K562 (cell line): Measurements from ENCODE around the gene SPATA2L. TPM values are rescaled to one million over a fixed set of nuclear protein-coding genes. Genes with fewer than 3 reads are reported as not detected.

Experiments
- ARHGAP35 ChIP-seq: fragments of 450-650 bp; IDR thresholded peaks from 2 replicates; pipeline ENCODE4 v1.6.1; 2018; ENCODE audit not compliant: partially characterized antibody
- MAZ ChIP-seq, 2 experiments: fragments of 450-650 bp in 1 of 2; sonication (generic) in 1 of 2; formaldehyde crosslinking; IDR thresholded peaks in 1 of 2; conservative IDR thresholded peaks in 1 of 2; 2 replicates each; pipeline versions ENCODE4 v1.4.0 to v1.5.0; 2020; ENCODE audit warnings: mild to moderate bottlenecking in 1 of 2, missing genetic modification reagents in 1 of 2
- MYC ChIP-seq, 2 experiments: fragments of 250-450 bp in 1 of 2; sonication (Bioruptor Pico) in 1 of 2; IDR thresholded peaks; 2 replicates each; pipeline versions ENCODE4 v1.5.1 to v1.6.1; 2012 to 2021; ENCODE audit warnings: low read depth in 2 of 2, borderline replicate concordance in 1 of 2, improper control_type of control experiment in 1 of 2, low read length in 1 of 2, mild to moderate bottlenecking in 1 of 2, moderate library complexity in 1 of 2
- NONO ChIP-seq, 2 experiments: fragments of 200-400 bp in 1 of 2; fragments of 450-650 bp in 1 of 2; formaldehyde crosslinking in 1 of 2; IDR thresholded peaks; 2 replicates each; pipeline ENCODE4 v1.6.1; 2017; ENCODE audit warnings: low read depth in 2 of 2, mild to moderate bottlenecking in 2 of 2, moderate library complexity in 2 of 2, low read length in 1 of 2
- SP1 ChIP-seq: sonication (generic); formaldehyde crosslinking; IDR thresholded peaks from 2 replicates; pipeline ENCODE4 v1.8.1; 2022; ENCODE audit warnings: mild to moderate bottlenecking, missing genetic modification reagents
- SUPT5H ChIP-seq: fragments of 450-650 bp; IDR thresholded peaks from 2 replicates; pipeline ENCODE4 v1.6.1; 2016
- XRCC3 ChIP-seq: fragments of 450-650 bp; IDR thresholded peaks from 2 replicates; pipeline ENCODE4 v1.6.1; 2017; ENCODE audit warnings: mild to moderate bottlenecking, moderate library complexity
- polyA plus RNA-seq, 8 experiments: library from polyadenylated mRNA; depleted of rRNA in 4 of 8; stranded (reverse) in 5 of 8; unstranded in 3 of 8; fragments of >200 nt; fragmentation: Nextera tagmentation in 2 of 8; fragmentation: Illumina TruSeq in 1 of 8; extraction: Ambion mirVana in 2 of 8; extraction: Trizol in 1 of 8; gene quantifications; 2 replicates each; pipeline versions ENCODE4 v1.2.1 to v1.2.3, GENCODE V29; 2011 to 2014; ENCODE audit warnings: inconsistent platforms in 1 of 8, missing spikeins in 1 of 8
- total RNA-seq, 7 experiments: library from RNA; depleted of rRNA in 6 of 7; stranded (reverse); fragments of >200 nt in 6 of 7; fragmentation: Illumina TruSeq in 2 of 7; extraction: Trizol in 2 of 7; gene quantifications; 2 replicates each; pipeline versions ENCODE4 v1.2.1 to v1.2.3, GENCODE V29; 2011 to 2021; ENCODE audit warnings: low replicate concordance in 1 of 7
- TF ChIP-seq, protein P1 (sequence below): sonication (generic); formaldehyde crosslinking; IDR thresholded peaks from 2 replicates; pipeline ENCODE4 v1.8.0; 2022; ENCODE audit warnings: mild to moderate bottlenecking, missing genetic modification reagents, borderline replicate concordance
- TF ChIP-seq, protein P2 (sequence below): sonication (generic); formaldehyde crosslinking; IDR thresholded peaks from 2 replicates; pipeline ENCODE4 v1.8.0; 2022; ENCODE audit warnings: mild to moderate bottlenecking, missing genetic modification reagents
- TF ChIP-seq, protein P3 (sequence below), 3 experiments: IDR thresholded peaks in 2 of 3; conservative IDR thresholded peaks in 1 of 3; 2 replicates each; pipeline ENCODE4 v1.5.1; 2011 to 2012; ENCODE audit warnings: low read length in 3 of 3, mild to moderate bottlenecking in 3 of 3, control low read depth in 2 of 3, improper control_type of control experiment in 1 of 3, inconsistent platforms in 1 of 3, low read depth in 1 of 3, mixed read lengths in 1 of 3, moderate library complexity in 1 of 3; ENCODE audit not compliant: insufficient read depth in 2 of 3
- TF ChIP-seq, protein P4 (sequence below): fragments of 250-450 bp; sonication (Bioruptor Pico); IDR thresholded peaks from 2 replicates; pipeline ENCODE4 v1.5.0; 2021
- TF ChIP-seq, protein P5 (sequence below), 3 experiments: fragments of 200-800 bp in 1 of 3; fragments of 250-450 bp in 1 of 3; fragments of 450-650 bp in 1 of 3; sonication (Bioruptor Pico) in 1 of 3; sonication (Bioruptor generic) in 1 of 3; formaldehyde crosslinking in 1 of 3; IDR thresholded peaks; 2 replicates each; pipeline versions ENCODE4 v1.6.1 to v1.8.0; 2016 to 2022; ENCODE audit warnings: mild to moderate bottlenecking in 2 of 3, missing genetic modification characterization in 2 of 3, missing compliant biosample characterization in 1 of 3, moderate library complexity in 1 of 3
- TF ChIP-seq, protein P6 (sequence below), 3 experiments: fragments of 200-800 bp in 1 of 3; sonication (Bioruptor generic) in 1 of 3; sonication (generic) in 1 of 3; formaldehyde crosslinking in 1 of 3; IDR thresholded peaks; 2 replicates each; pipeline versions ENCODE4 v1.6.1 to v1.8.0; 2016 to 2022; ENCODE audit warnings: mild to moderate bottlenecking in 2 of 3, missing compliant biosample characterization in 2 of 3, missing genetic modification characterization in 2 of 3, missing genetic modification reagents in 1 of 3

Gene SPATA2L
- total and polyA plus RNA-seq, 9 of the 15 experiments (the other 6 are each of a cell fraction or from before 2014, with no cell fraction given) = 0.13 to 19.2 (median 4.8) TPM; not detected in 1

DNA sequence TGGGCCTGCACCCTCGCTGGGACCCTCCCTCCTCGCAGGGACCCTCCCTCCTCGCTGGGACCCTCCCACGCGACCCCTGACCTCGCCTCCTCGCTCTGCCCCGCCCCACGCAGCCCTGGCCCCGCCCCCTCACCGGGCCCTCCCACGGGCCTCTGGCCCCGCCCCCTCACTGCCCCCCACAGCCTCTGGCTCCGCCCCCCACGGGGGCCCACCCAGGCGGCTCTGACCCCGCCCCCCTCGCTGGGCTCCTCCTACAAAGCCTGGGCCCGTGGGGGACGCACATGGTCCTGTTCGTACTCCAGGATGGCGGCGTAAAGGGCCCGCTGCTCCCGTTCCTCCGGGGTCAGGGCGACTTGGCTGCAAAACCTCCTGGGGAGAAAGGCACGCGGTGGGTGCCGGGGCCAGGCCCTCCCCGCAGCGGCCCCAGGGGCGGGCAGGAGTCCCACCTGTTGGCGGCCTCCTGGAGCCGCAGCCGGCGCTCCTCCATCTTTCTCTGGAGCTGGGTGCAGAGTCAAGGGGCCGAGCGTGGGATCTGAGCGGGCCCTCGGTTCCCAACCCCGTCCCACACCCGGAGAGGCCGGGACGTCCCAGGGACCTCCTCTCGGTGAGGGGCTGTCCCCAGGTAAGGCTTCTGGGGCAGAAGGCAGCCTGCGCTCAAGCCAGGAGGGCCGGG, 10.2 kb upstream of the SPATA2L start (continued):
- TF ChIP-seq, protein P1, sequence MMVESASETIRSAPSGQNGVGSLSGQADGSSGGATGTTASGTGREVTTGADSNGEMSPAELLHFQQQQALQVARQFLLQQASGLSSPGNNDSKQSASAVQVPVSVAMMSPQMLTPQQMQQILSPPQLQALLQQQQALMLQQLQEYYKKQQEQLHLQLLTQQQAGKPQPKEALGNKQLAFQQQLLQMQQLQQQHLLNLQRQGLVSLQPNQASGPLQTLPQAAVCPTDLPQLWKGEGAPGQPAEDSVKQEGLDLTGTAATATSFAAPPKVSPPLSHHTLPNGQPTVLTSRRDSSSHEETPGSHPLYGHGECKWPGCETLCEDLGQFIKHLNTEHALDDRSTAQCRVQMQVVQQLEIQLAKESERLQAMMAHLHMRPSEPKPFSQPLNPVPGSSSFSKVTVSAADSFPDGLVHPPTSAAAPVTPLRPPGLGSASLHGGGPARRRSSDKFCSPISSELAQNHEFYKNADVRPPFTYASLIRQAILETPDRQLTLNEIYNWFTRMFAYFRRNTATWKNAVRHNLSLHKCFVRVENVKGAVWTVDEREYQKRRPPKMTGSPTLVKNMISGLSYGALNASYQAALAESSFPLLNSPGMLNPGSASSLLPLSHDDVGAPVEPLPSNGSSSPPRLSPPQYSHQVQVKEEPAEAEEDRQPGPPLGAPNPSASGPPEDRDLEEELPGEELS = 0 out of 2 replicates have a peak, but pooled peaks have one; percentile 40
- TF ChIP-seq, protein P2, sequence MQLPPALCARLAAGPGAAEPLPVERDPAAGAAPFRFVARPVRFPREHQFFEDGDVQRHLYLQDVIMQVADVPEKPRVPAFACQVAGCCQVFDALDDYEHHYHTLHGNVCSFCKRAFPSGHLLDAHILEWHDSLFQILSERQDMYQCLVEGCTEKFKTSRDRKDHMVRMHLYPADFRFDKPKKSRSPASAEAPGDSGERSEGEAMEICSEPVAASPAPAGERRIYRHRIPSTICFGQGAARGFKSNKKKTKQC (CRISPR knock-in tag) = peak; percentile 75; the same call in 1 of the 2 replicates
- TF ChIP-seq SUPT5H (peak; percentile 90), ARHGAP35 (no peak), NONO (IDR thresholded peaks at IDR 0.05; ENCODE audit: low read depth in 2 of 2, low read length in 1 of 2) (no peak), XRCC3 (no peak), MYC (IDR thresholded peaks at IDR 0.05; ENCODE audit: low read depth, low read length) (peak; percentile 95), MYC (CRISPR knock-in tag; IDR thresholded peaks at IDR 0.05; ENCODE audit: borderline replicate concordance, low read depth) (peak; percentile 94), MAZ (CRISPR knock-in tag; conservative IDR thresholded peaks at IDR 0.05 in 1 of 2, IDR thresholded peaks at IDR 0.05 in 1 of 2) (peak; percentile 48 to 60; a peak in 3 of 4 replicates), SP1 (peak; percentile 82)
- TF ChIP-seq, protein P3, sequence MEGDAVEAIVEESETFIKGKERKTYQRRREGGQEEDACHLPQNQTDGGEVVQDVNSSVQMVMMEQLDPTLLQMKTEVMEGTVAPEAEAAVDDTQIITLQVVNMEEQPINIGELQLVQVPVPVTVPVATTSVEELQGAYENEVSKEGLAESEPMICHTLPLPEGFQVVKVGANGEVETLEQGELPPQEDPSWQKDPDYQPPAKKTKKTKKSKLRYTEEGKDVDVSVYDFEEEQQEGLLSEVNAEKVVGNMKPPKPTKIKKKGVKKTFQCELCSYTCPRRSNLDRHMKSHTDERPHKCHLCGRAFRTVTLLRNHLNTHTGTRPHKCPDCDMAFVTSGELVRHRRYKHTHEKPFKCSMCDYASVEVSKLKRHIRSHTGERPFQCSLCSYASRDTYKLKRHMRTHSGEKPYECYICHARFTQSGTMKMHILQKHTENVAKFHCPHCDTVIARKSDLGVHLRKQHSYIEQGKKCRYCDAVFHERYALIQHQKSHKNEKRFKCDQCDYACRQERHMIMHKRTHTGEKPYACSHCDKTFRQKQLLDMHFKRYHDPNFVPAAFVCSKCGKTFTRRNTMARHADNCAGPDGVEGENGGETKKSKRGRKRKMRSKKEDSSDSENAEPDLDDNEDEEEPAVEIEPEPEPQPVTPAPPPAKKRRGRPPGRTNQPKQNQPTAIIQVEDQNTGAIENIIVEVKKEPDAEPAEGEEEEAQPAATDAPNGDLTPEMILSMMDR (IDR thresholded peaks at IDR 0.05 in 2 of 3, conservative IDR thresholded peaks at IDR 0.05 in 1 of 3; ENCODE audit: insufficient read depth in 2 of 3, low read depth in 1 of 3, low read length in 3 of 3) = no peak
- TF ChIP-seq, protein P4, sequence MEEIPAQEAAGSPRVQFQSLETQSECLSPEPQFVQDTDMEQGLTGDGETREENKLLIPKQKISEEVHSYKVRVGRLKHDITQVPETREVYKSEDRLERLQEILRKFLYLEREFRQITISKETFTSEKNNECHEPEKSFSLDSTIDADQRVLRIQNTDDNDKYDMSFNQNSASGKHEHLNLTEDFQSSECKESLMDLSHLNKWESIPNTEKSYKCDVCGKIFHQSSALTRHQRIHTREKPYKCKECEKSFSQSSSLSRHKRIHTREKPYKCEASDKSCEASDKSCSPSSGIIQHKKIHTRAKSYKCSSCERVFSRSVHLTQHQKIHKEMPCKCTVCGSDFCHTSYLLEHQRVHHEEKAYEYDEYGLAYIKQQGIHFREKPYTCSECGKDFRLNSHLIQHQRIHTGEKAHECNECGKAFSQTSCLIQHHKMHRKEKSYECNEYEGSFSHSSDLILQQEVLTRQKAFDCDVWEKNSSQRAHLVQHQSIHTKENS (CRISPR knock-in tag) = no peak
- TF ChIP-seq, protein P5, sequence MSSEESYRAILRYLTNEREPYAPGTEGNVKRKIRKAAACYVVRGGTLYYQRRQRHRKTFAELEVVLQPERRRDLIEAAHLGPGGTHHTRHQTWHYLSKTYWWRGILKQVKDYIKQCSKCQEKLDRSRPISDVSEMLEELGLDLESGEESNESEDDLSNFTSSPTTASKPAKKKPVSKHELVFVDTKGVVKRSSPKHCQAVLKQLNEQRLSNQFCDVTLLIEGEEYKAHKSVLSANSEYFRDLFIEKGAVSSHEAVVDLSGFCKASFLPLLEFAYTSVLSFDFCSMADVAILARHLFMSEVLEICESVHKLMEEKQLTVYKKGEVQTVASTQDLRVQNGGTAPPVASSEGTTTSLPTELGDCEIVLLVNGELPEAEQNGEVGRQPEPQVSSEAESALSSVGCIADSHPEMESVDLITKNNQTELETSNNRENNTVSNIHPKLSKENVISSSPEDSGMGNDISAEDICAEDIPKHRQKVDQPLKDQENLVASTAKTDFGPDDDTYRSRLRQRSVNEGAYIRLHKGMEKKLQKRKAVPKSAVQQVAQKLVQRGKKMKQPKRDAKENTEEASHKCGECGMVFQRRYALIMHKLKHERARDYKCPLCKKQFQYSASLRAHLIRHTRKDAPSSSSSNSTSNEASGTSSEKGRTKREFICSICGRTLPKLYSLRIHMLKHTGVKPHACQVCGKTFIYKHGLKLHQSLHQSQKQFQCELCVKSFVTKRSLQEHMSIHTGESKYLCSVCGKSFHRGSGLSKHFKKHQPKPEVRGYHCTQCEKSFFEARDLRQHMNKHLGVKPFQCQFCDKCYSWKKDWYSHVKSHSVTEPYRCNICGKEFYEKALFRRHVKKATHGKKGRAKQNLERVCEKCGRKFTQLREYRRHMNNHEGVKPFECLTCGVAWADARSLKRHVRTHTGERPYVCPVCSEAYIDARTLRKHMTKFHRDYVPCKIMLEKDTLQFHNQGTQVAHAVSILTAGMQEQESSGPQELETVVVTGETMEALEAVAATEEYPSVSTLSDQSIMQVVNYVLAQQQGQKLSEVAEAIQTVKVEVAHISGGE (CRISPR knock-in tag; IDR thresholded peaks at IDR 0.05) = peak in 1 of 3 experiments; percentile 58; a peak in 2 of 6 replicates
- TF ChIP-seq, protein P6, sequence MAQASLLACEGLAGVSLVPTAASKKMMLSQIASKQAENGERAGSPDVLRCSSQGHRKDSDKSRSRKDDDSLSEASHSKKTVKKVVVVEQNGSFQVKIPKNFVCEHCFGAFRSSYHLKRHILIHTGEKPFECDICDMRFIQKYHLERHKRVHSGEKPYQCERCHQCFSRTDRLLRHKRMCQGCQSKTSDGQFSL (CRISPR knock-in tag; IDR thresholded peaks at IDR 0.05) = peak; percentile 39; the same call in 1 of the 2 replicates
- TF ChIP-seq, protein P6 (tag; IDR thresholded peaks at IDR 0.05) = peak in 1 of 2 experiments; percentile 48; a peak in 1 of 4 replicates
